HG03469 (cell line): ENCODE data around the gene BAIAP2L1.

ENCODE experiments used
- ATAC-seq: cut with Tn5 transposase; IDR thresholded peaks from one replicate; pipeline ENCODE4 v1.9.1; 2021; ENCODE audit warnings: mild to moderate bottlenecking, moderate library complexity, moderate number of reproducible peaks; ENCODE audit not compliant: unreplicated experiment

The BAIAP2L1 gene

DNA sequence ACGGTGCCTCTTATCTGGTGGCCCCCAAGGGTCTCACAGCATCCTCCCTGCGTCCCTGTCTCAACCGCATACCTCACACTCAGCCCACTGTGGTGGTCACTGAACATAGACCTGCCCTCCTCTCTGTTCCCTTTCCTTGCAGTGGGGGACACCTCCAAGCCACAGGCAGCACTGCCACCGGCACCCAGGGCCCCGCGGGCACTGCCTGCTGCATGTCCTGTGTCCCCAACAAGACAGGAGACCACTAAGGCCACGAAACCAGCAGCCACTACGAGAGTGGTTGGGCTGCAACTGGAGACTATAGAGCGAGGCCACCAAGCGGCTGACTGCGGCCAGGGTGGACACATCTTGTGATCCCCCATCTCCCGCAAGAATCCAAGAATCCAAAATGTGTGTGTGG lies 104.1 kb downstream of the BAIAP2L1 start:
- no peak for ATAC-seq

DNA sequence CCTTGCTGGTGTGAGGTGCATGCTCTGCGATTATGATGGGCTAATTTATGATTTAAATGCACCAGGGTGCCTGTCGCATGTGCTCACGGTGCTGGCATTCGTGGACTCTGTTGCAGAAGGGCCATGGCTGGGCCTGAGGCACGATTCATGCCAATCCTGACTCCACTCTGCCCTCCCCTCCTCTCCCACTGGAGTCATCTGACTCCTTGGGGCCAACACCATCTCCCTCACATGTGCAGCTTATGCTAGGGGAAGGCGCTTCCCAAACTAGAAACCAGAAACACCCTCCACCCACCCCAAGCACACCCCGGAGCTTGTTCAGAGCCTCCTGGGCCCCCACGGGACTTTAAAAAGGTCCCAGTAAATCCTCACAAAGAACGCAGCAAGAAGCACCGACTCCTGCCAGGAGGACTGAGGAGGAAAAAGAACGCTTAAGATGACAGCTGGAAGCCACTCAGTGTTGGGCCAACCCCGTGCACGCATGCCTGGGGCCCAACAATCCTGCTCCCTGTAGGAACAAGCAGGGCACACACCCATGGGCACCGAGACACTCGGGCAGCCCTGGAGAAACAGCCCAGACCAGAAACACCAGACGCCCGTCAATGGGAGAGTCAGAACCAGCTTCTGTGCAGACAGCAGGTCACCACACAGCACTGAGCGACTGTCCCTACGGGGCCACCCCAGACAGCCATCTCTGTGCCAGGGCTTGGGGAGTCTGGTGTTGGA lies 105.3 kb downstream of the BAIAP2L1 start:
- ATAC-seq, result no peak

DNA sequence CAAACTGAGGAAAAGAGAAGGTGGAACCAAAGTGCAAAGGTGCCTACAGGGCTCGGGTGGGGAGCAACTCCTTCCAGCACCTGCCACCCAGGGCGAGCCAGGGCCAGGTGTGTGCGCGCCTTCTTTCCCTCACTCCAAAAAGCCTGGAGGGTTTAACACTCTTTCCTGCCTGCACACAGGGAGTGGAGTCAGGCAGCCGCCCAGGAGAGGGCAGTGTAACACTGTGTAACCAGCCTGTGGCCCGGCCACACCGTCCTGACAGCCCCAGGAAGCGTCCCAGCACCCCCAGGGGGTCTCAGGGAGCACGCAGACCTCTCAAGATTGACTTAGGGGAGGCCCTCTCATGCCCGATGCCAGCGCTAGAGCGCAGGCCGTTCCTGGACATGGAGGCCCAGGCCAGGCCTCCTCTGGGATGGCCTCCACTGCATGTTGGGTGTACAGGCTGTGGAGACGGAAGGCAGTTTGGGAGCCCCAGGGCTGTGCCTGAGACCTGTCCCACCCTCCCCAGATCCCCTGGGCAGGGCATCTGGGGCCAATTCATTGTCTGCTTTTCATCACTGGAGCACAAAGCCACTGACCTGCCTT lies 106.0 kb downstream of the BAIAP2L1 start:
- ATAC-seq, result peak; percentile 52

DNA sequence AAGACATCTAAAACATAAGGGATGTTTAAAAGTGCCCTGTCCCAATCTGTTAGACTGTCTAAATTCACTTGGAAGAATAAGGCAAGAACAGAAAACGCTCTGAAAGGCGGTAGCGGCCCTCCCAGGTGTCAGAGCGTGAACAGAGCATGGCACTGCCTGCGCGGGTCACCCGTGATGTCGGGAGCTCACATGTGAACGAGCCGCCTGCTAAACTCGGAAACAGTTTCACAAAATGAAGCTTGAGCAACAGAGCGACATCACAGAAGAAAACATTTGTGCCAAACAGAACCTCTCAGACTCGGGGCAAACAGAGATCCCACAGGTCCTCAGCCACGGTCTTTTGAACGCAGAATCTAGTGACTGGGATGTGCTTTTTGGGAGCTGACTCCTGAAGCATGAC lies 106.6 kb downstream of the BAIAP2L1 start:
- ATAC-seq, result no peak

DNA sequence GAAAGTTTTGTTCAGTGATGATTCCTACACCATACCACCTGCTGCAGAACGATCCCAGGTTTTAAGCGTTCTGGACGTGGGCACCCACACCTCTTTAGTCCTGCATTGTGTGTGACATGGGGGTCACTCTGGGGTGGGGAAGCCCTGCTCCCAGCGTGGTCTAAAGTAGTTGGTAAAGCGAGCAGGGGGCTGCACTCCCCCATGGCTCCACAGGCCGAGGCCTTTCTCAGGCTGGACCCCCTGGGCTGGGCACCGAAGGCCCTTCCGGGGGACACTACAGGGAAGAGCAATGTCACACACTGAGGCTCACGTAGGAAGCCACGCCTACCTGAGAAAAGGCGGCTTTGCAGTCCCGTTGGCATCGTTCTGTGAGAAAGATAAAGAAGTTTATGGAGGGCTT lies 107.1 kb downstream of the BAIAP2L1 start:
- ATAC-seq, result no peak

DNA sequence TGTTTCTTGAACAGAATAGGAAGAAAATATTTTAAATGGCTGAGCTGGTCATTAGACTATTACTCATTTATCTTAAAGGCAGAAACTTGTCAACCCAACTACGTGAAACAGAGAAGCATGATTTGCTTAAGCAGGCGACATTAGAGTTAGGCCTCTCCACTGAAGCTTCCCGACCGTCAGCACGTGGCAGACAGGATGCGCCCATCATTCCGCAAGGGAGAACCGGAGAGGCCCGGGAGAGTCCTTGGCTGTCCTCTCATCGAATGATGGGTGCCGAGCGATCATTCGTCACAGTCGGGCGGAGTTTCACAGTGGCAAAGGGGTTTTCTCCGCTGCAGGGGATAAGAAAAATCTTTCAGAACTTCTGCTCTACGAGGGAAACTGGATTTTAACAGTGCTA lies 107.6 kb downstream of the BAIAP2L1 start:
- ATAC-seq, result no peak

DNA sequence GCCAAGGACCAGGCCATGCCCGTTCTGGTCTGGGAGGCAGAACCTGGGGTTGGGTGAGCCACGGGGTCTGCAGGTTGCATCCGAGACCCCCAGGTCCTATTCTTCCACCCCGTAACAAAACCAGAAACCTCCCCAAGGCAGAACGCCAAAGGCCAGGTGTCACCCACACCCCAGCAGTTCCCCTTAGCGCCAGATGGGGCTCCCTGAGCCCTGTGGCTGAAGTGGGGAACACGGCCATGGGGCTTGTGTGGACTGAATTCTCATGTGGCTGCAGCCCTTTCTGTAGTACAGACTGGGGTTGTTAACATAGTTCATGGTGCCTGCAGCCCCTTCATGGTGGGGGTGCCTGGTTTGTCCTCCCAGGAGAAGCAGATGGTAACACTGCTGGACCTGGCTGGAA lies 109.2 kb downstream of the BAIAP2L1 start:
- no peak for ATAC-seq

DNA sequence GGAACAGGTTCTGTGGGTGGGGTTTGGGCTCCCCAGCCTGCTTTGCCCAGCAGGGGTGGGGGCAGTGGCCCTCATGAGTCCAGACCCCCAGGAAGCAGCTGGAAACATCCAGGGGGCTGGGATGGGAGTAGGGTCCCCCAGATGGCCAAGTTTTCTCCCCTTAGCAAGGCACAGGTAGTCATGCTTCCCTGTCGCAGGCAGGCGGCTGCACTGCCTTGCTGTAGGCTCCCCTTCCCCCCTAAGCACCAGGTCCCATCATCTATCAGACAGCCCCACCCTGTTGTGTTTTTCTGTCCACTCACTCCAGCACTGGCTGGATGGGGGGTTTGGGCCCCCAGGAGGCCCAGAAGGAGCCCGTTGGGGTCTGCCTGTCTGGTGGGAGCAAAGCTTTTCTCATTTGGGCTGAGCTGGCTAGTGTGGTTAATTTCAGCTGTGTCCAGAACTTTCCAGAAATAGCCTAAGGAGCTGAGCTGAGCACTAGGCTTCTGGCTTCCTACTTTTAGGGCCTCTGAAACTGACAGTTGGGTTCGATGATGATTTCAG lies 111.5 kb downstream of the BAIAP2L1 start:
- ATAC-seq, result no peak

DNA sequence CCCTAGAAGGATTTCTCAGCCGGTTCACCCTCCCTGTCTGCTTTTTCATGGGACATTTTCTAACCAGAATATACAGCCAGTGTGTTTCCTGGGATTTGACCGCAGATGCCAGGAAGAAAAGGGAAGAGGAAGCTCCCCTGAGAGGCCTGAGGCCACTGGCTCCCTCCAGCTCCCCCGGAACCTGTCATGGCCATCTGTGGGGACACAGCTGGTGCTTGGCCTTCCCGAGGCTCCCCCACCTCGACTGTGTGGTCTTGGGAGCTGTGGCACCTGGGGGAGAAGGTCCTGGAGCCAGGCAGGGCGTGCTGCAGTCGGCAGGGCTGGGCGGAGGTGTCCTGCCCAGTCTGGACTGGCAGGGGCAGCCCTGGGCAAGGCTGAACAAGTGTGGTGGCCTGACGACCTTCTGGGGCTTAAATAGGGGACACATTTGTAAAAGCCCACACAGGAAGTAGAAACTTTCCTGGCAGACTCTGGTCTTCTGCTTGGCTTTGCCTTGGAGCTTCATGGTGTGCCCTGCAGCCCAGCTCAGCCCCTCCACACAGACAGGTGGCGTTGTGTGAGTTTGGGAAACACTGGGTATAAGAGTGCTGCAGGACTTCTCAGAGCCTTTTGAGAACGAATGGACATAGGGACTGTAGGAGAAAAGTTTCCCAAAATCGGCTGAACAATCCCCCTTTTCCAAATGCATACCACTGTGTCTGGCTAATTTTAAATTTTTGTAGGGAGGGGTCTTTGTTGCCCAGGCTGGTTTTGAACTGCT lies 112.6 kb downstream of the BAIAP2L1 start:
- ATAC-seq, result no peak

DNA sequence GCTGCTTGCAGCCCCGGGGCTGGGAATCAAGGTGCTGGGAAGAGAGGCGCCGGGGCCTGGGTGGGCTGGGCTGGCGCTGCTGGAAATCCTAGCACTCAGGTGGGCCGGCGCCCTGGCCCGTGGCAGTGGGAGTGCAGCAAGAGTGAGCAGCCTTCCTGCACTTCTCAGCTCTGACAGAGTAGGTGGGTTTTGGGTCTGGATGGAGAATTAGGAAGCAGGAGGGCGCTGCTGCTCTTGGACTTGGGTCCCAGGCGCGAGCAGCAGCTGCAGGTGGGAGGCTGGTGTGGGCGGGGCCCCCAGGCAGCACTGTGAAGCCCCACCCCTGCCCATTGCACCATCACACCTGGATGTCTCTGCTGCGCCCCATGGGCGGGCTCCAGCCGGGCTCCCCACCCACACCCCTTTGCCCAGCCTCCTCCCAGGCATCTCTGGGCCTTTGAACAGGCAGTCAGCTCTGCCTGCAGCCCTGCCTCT lies 113.4 kb downstream of the BAIAP2L1 start:
- ATAC-seq, result no peak

DNA sequence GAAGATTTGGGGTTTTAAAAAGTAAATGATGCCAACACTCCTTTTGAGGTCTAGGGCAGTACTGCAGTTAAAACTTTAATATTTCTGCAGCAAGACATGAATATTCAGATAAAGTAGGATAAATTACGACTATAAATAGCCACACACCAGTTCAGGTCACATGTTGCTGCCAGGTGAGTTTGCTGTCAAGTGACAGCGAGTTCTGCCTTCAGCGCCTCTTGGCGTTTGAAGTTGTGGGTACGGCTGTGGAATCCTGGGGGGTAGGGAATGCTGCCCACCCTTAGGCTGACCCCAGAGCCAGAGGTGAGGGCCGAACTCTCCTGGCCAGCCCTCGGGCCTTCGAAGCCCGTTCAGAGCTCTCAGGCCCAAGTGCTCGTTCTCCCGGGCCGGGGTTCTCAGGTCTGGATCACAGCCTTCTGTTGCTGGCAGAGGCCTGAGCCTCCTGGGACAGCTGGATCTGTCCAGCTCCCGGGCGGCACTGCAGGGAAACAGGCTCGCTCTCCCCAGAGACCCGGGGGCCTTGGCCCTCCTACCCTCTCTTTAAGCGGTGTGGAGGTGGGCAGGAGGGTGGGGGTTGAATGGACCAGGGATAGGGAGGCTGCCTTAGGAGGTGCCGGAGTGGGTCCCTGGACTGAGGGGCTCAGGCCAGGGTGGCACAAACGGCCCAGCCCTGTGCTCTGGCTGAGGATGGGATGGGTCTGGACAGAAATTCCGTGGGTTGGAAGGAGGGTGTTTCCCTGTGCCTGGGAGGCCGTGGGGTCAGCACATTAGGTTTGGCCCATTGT lies 114.0 kb downstream of the BAIAP2L1 start:
- no peak for ATAC-seq

DNA sequence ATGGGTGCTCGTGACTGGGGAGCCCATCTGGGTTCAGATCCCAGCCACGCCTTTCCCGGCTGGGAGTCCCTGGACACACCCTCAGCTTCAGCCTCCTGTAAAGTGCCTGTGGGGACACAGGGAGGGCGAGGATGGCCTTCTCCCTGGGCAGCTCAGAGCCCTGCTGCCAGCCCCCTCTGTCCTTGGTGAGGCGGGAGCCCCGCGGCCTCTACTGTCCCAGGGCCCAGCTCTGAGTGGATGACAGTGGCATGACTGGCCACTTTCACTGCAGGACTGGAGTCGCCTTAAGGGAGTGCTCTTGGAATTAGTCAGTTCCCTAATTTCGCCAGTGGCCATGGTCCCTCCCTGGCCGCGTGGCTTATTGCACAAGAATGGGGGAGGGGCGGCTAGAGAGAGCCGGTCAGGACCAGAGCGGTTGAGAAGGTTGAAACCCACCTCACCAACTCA lies 114.8 kb downstream of the BAIAP2L1 start:
- no peak for ATAC-seq

DNA sequence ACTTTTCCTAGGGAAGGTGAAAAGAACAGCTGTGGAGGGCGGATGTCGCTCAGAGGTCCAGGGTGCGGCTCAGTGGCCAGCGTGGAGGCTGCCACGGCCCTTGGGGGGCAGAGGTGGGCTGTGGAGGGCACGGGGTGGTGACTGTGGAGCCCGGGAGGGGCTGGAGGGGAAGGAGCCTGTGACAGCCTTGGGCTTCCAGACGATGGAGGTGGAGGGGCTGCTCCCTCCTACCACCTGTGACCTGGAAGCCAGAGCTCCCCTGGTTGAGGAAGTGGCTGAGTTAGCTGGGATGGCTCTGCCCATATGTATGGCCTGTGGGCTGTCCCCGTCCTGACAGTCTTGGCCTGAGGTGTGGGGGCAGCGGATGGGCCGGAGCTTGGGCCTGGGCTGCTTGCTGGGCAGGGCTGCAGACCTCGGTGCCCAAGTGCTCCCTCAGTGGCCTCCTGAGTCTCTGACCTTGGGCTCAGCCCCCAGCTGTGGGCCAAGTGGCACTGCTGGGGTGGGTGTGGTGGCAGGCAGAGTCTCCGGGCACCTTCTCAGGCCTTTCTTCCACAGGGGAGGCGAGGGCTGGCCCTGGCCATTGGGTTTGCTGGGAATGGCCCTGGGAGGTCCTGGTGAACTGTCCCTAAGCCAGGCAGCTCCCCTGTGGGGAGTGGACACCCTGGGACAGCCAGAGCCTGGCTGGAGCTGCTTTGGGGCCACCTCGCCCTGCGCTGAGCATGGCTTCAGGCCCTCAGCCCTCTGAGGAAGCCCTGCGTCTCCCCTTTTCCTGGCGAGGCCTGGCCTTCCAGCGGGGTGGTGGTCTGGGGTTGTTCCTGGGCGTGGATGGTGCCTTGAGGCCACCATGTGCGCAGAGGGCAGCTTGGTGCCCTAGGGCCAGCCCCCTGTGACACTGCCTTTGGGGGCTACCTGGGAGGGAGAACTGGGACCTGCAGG lies 115.5 kb downstream of the BAIAP2L1 start:
- ATAC-seq, result no peak

DNA sequence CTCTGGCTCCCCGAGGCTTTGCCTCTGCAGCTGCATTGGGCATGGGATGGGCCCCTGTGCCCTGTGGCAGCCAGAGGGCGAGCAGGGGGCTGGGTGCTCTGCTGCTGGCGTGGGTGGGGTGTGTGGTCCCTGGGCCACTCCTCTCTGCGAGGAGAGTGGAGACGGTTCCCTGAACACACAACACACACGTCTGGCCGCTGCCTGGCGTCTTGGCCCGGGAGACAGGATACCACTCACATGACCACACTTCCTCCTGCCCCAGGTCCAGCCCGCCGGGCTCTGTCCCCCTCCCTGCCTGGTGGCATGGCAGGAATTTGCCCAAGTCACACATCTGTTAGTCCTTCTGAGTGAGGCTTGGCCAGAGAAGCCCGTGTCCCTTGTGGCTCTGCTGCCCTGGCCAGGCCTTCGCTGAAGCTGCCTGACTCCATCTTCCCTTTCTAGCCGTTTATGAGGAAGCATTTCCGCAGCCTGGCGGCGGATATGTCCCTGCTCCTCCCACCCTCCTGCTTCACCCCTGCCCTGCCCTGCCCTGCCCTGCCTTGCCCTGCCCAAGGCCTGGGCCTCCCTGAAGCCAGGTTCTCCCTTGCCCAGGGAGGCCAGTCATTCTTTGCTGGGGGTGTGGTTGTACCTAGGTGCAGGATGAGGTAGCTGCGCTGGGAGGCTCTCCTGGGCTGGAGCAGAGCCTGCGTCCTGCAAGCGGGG lies 116.4 kb downstream of the BAIAP2L1 start:
- ATAC-seq, result no peak

DNA sequence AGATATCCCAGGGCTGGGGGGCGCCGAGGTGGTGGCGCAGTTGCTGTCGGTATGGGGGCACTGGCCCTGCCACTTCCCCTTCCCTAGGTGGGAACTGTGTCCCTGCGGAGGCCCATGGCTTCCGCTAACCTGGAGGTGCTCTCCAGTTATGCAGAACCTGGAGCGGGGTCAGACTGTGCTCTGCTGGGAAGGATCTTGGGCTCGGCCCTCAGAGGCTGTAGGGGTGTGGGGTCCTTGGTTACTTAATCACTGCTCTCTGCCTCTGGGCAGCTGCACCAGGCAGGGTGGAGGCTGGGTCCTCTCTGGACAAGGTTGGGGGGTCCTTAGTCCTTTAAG lies 117.0 kb downstream of the BAIAP2L1 start:
- ATAC-seq, result no peak

DNA sequence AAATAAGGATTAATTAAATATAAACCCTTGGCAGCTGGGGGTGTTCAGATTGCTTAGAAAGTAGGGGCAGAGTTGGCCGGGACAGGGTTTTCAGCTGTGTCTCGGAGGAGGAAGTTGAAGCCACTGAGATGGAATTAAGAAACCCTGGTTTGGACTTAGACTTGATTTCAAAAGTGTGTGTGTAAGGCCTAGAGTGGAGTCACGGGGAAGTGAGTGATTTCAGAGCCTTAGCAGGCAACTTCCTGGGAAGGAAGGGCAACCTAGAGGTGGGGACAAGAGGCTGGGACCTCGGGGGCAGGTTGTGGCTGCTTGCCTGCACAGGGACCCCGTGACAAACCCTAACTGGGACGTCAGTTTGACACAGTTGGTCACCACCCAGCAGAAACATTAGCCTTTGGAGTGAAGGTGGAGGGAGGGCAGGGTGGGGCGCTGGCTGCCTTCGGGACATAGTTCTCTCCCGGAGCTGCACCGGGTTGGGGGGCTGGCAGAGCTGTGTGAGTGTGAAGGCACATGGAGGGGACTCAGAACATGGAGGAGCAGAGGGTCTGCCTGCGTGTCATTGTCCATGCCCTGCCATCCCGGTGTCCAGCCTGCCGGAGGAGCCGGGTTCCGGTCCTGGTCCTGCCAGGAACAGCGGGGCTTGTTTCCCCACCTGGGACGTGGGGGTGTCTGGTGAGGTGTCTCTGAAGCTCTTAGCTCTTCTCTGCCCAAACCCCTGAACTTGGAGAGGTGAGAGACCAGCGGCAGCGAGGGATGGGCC lies 117.6 kb downstream of the BAIAP2L1 start:
- ATAC-seq, result no peak

DNA sequence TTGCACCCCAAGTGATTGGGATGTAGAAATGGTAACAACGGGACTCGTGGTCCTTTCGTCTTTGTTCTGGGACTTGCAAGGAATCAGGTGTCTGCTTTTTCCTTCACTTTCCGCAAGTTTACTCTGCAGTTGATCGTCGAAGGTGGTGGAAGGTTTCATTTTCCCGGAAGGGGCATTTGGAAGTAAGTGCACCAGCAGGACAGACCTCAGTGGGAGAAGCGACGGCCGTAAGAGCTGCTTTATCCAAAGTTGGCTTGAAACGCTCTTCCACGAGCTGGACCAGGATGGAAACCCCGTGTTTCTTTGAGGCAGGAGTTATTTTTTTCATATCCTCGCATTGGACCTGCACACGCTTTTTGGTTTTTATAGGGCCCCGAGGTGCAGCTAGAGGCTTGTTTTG lies 118.2 kb downstream of the BAIAP2L1 start:
- ATAC-seq, result no peak

DNA sequence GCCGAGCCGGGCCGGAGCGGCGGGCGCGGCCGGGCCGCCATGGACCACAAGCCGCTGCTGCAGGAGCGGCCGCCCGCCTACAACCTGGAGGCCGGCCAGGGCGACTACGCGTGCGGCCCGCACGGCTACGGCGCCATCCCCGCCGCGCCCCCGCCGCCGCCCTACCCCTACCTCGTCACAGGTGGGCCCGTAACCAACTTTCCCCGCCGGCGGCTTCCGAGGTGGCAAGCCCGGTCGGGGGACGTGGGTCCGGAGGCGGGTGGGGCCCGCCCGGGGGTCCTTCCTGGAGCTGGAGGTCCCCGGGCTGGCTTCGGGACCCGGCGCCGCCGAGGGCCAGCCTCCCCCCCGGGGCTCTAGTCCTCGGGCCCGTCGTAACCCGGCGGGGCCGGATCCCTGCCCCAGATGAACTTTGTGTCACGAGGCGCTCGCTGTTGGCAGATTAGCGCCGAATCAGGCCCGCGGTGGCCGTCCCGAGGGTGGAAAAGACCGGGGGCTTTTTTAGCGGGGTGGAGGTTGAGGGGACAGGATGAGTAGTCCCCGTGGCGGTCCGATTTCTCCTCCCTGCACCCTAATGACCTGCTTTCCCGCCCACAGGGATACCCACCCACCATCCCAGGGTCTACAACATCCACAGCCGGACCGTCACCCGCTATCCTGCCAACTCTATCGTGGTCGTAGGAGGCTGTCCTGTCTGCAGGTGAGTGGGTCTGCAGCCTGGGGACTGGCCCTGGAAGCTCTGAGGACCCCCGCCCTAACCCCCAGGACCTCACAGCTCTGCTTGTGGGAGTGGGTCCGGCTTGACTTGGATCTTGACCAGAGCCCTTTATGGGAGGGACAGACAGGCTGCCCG lies 118.9 kb downstream of the BAIAP2L1 start:
- peak; percentile 32 for ATAC-seq
